ENCODE results near the gene EPB41. TPM values are rescaled to one million over a fixed set of nuclear protein-coding genes. Genes with fewer than 3 reads are reported as not detected.
"Not testable (repeated sequence)": the region's sequence is repeated elsewhere in the genome, so short reads cannot be mapped to it uniquely, and the experiment has no call there.

The EPB41 gene
- total RNA-seq, 2 donors from 2014 or later: 40.0 to 63.2 TPM

- no peak for ATAC-seq (replicated peaks)
- Mint-ChIP-seq H3K36me3 (ENCODE audit: low read depth) (no peaks in the 10 kb centered on the region), H3K4me1 (no peaks in the 10 kb centered on the region), H3K9me3 (no peaks in the 10 kb centered on the region), H3K4me3 (no peak overlapping the region), H3K27me3 (no peaks in the 10 kb centered on the region), H3K27ac (no peak overlapping the region)
These were observed 220.3 kb downstream of the EPB41 start for GRCh38 chr1:29134695-29135028.

GRCh38 chr1:29136391-29136915 lies 222.1 kb downstream of the EPB41 start:
- Mint-ChIP-seq H3K4me1 (no peaks in the 10 kb centered on the region), H3K9me3 (no peaks in the 10 kb centered on the region), H3K27me3 (no peaks in the 10 kb centered on the region), H3K27ac (no peak overlapping the region), H3K4me3 (no peak overlapping the region), H3K36me3 (ENCODE audit: low read depth) (no peaks in the 10 kb centered on the region)
- ATAC-seq (replicated peaks): no peak

GRCh38 chr1:29142714-29143113 lies 228.3 kb downstream of the EPB41 start:
- Mint-ChIP-seq H3K4me1 (peaks cover 5% of the 10 kb centered on the region), H3K4me3 (no peak overlapping the region), H3K9me3 (no peaks in the 10 kb centered on the region), H3K27me3 (no peaks in the 10 kb centered on the region), H3K27ac (no peak overlapping the region), H3K36me3 (ENCODE audit: low read depth) (peaks cover 32% of the 10 kb centered on the region)
- no peak for ATAC-seq (replicated peaks)

DNA sequence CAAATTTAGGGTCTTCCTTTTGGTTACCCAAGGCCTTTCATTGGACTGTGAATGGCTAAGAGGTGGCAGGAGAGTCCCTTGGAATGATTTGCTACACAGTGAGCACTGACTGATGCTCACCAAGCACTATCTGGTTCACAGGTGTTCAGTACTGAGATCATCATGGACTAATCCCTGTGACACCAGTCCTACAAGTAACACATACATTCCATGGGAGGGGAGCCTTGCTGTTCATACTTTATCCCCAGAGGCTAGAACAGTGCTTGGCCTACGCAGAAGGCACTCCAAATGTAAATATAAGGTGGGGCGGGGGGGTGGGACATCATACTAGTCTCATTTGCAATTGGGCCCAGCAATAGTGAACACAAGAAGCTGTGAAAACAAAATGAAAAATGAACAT lies 229.8 kb downstream of the EPB41 start:
- Mint-ChIP-seq H3K4me1 (peaks cover 12% of the 10 kb centered on the region), H3K27ac (no peak overlapping the region), H3K27me3 (no peaks in the 10 kb centered on the region), H3K36me3 (ENCODE audit: low read depth) (peaks cover 47% of the 10 kb centered on the region), H3K4me3 (no peak overlapping the region), H3K9me3 (no peaks in the 10 kb centered on the region)
- peak; percentile 26 for ATAC-seq (replicated peaks)

- peaks cover 64% of the 10 kb centered on the region for H3K36me3 Mint-ChIP-seq (ENCODE audit: low read depth)
- no peaks in the 10 kb centered on the region for H3K9me3 Mint-ChIP-seq
- no peak for ATAC-seq (replicated peaks)
- H3K4me3 Mint-ChIP-seq: no peak overlapping the region
- H3K27ac Mint-ChIP-seq: no peak overlapping the region
- H3K4me1 Mint-ChIP-seq: peaks cover 12% of the 10 kb centered on the region
- no peaks in the 10 kb centered on the region for H3K27me3 Mint-ChIP-seq
These were observed 231.5 kb downstream of the EPB41 start for GRCh38 chr1:29145739-29146437.

DNA sequence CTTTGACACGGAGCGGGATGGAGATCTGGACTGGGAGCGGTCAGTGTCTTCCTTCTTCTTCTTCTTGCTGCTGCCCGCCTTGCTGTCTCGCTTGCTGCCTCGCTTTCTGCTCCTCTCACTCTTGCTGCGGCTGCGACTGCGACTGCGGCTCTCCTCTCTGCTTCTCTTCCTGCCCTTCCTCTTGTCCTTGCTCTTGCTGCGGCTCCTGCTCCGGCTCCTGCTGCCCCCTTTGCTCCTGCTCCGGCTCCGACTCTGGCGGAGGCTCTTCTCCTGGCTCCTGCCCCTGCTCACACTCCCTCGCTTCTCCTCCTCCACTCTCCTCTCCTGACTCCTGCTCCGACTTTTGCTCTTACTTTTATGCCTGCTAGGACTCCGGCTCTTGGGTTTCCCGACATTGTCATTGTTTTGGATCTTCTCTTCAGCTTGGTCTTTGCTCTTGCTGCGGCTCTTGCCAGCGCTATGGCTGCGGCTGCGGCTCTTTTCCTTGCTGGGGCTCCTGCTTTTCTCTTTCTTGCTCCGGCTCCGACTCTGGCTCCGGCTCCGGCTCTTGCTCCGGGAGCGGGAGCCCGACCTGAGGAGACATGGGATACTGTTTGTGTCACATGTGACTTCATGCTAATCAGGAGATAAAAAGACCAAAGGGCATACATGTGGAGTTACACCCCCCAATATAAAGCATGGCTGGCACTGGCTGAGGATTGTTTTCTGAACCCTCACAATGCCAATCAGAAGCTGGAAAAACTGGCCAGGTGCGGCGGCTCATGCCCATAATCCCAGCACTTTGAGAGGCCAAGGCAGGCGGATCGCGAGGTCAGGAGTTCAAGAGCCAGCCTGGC lies 234.5 kb downstream of the EPB41 start:
- H3K4me3 Mint-ChIP-seq: no peak overlapping the region
- H3K36me3 Mint-ChIP-seq (ENCODE audit: low read depth): peaks cover 90% of the 10 kb centered on the region
- no peak for ATAC-seq (replicated peaks)
- peaks cover 12% of the 10 kb centered on the region for H3K4me1 Mint-ChIP-seq
- no peaks in the 10 kb centered on the region for H3K9me3 Mint-ChIP-seq
- H3K27me3 Mint-ChIP-seq: no peaks in the 10 kb centered on the region
- H3K27ac Mint-ChIP-seq: peak overlapping the region; percentile 37

DNA sequence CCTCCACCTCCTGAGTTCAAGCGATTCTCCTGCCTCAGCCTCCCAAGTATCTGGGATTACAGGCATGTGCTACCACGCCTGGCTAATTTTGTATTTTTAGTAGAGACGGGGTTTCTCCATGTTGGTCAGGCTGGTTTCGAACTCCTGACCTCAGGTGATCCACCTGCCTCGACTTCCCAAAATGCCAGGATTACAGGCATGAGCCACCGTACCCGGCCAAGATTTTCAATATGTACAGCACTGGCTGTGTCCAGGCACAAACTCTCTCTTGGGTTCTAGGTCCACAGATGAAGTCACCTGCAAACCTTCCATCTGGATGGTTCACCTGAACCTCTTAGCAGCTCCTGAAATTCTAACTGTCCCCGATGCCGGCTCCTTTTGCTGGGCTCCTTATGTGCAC lies 236.0 kb downstream of the EPB41 start:
- peaks cover 12% of the 10 kb centered on the region for H3K4me1 Mint-ChIP-seq

GRCh38 chr1:29152046-29152805 lies 237.9 kb downstream of the EPB41 start:
- H3K27ac Mint-ChIP-seq: no peak overlapping the region
- peaks cover 7% of the 10 kb centered on the region for H3K4me1 Mint-ChIP-seq
- no peaks in the 10 kb centered on the region for H3K9me3 Mint-ChIP-seq
- peaks cover 100% of the 10 kb centered on the region for H3K36me3 Mint-ChIP-seq (ENCODE audit: low read depth)
- no peak for ATAC-seq (replicated peaks)
- H3K4me3 Mint-ChIP-seq: no peak overlapping the region
- no peaks in the 10 kb centered on the region for H3K27me3 Mint-ChIP-seq

More for the DNA sequence above, 236.0 kb downstream of the EPB41 start:
- H3K9me3 Mint-ChIP-seq; ATAC-seq (replicated peaks); H3K4me3 Mint-ChIP-seq; H3K27ac Mint-ChIP-seq; H3K27me3 Mint-ChIP-seq: not testable (repeated sequence)
- peaks cover 100% of the 10 kb centered on the region for H3K36me3 Mint-ChIP-seq (ENCODE audit: low read depth)

- peaks cover 100% of the 10 kb centered on the region for H3K36me3 Mint-ChIP-seq (ENCODE audit: low read depth)
- H3K27me3 Mint-ChIP-seq: no peaks in the 10 kb centered on the region
- no peak for ATAC-seq (replicated peaks)
- H3K4me1 Mint-ChIP-seq: no peaks in the 10 kb centered on the region
- no peak overlapping the region for H3K4me3 Mint-ChIP-seq
- no peak overlapping the region for H3K27ac Mint-ChIP-seq
- H3K9me3 Mint-ChIP-seq: no peaks in the 10 kb centered on the region
These were observed 242.3 kb downstream of the EPB41 start for GRCh38 chr1:29156543-29157268.

GRCh38 chr1:29157269-29157601 lies 242.9 kb downstream of the EPB41 start:
- no peak overlapping the region for H3K27ac Mint-ChIP-seq
- H3K27me3 Mint-ChIP-seq: no peaks in the 10 kb centered on the region
- H3K4me3 Mint-ChIP-seq: no peak overlapping the region
- H3K9me3 Mint-ChIP-seq: no peaks in the 10 kb centered on the region
- no peak for ATAC-seq (replicated peaks)
- H3K36me3 Mint-ChIP-seq (ENCODE audit: low read depth): peaks cover 100% of the 10 kb centered on the region
- H3K4me1 Mint-ChIP-seq: no peaks in the 10 kb centered on the region

GRCh38 chr1:29159773-29160172 lies 245.4 kb downstream of the EPB41 start:
- Mint-ChIP-seq H3K9me3 (no peaks in the 10 kb centered on the region), H3K4me1 (peaks cover 8% of the 10 kb centered on the region), H3K36me3 (ENCODE audit: low read depth) (peaks cover 100% of the 10 kb centered on the region), H3K4me3 (no peak overlapping the region), H3K27me3 (no peaks in the 10 kb centered on the region), H3K27ac (no peak overlapping the region)
- no peak for ATAC-seq (replicated peaks)

DNA sequence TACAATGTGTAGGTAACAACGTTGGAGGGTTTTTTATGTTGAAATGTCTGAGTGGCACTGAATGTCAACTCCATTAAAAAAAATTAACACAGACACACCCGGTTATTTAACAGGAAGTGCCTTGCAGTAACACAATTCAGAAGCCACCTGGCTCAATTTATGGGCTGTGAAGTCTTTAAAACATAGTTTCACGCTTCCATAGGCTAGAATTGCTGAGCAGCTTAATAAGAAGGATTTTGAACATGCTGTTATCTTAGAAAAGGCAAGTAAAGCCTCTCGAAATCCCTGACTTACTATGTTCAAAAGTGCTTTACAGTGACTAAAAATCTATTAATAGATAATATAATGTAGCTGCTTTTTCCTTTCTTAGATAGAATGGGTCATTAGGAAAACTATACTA lies 247.7 kb downstream of the EPB41 start:
- Mint-ChIP-seq H3K4me3 (no peak overlapping the region), H3K9me3 (no peaks in the 10 kb centered on the region), H3K4me1 (peaks cover 20% of the 10 kb centered on the region), H3K27ac (no peak overlapping the region), H3K27me3 (no peaks in the 10 kb centered on the region), H3K36me3 (ENCODE audit: low read depth) (peaks cover 100% of the 10 kb centered on the region)
- ATAC-seq (replicated peaks): no peak

DNA sequence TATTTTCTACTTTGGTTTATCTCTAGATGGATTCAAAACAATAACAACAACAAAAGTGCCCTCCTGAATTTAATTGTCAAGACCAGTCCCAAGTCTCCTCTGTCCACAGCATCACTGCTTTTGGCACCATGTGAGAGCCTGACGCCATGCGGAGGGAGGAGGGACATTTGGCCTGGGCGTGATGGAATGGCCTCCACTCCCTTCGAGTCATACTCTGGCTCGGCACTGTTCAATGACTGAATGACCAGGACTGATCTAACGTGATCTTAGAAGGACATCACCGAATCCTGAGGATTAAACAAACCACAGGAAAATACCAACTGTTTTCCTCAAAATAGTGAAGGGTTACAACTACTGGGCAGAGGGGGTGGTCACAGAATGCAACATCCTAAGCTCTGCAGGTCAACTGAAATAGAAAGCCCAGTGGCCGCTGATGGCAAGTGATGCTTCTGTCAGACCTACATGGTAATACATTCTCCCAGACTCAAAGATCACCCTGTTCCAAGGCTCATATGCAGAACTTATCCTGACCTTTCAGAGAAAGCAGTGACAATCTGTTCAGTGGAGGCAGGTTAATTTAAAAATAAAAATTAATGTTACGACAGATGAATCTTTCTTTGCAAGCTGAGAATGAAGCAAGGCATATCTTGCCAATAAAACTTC lies 248.2 kb downstream of the EPB41 start:
- no peak overlapping the region for H3K27ac Mint-ChIP-seq
- H3K9me3 Mint-ChIP-seq: no peaks in the 10 kb centered on the region
- no peak overlapping the region for H3K4me3 Mint-ChIP-seq
- no peak for ATAC-seq (replicated peaks)
- H3K36me3 Mint-ChIP-seq (ENCODE audit: low read depth): peaks cover 100% of the 10 kb centered on the region
- no peaks in the 10 kb centered on the region for H3K27me3 Mint-ChIP-seq
- H3K4me1 Mint-ChIP-seq: peaks cover 20% of the 10 kb centered on the region

DNA sequence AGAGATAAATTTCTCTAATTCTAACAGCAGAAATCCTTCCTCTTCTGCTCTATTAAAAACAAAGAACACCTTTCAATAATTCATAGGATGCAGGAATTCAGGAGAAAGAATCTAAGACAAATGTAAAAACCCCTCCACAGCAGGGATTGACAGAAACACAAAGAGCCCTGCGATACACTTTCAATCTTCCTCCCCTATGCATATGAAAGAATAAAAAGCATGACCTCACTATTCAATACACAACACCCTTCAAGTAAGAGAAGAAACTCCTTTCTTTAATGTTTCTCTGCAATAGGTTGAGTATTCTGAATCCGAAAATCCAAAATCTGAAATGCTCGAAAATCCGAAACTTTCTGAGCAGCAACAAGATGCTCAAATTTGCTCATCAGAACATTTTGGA lies 250.2 kb downstream of the EPB41 start:
- Mint-ChIP-seq H3K4me1 (peaks cover 33% of the 10 kb centered on the region), H3K4me3 (no peak overlapping the region), H3K27me3 (no peaks in the 10 kb centered on the region), H3K36me3 (ENCODE audit: low read depth) (peaks cover 100% of the 10 kb centered on the region), H3K9me3 (no peaks in the 10 kb centered on the region), H3K27ac (no peak overlapping the region)
- no peak for ATAC-seq (replicated peaks)
